B cell (primary cell): Measurements from ENCODE around the gene XRCC4. TPM values are rescaled to one million over a fixed set of nuclear protein-coding genes. Genes with fewer than 3 reads are reported as not detected.

ENCODE experiments used
- ATAC-seq: fragments of 200-7000 bp; cut with Tn5 transposase; one replicate; pipeline ENCODE4 v1.10.0; 2021; ENCODE audit warnings: low read depth, mild to moderate bottlenecking, moderate number of reproducible peaks, moderate library complexity
- CTCF ChIA-PET: fragments of 350-600 bp; sonication (Branson Sonifier 250); formaldehyde crosslinking; loops from one replicate; lab custom pipeline; 2021; ENCODE audit warnings: antibody characterized with exemption, inconsistent platforms; lab: Charles Lee
- POLR2A ChIA-PET: fragments of 350-600 bp; sonication (Branson Sonifier 250); formaldehyde crosslinking; loops from one replicate; lab custom pipeline; 2021; ENCODE audit warnings: antibody characterized with exemption; lab: Charles Lee
- DNase-seq: peaks from one replicate; pipeline ENCODE4 v3.0.0; 2013
- H2AFZ ChIP-seq: 2 replicates; pipeline ENCODE4 v1.6.1; 2012; ENCODE audit warnings: mild to moderate bottlenecking, low read depth, low read length; ENCODE audit not compliant: insufficient read depth, poor library complexity, severe bottlenecking
- H3K27ac ChIP-seq, 2 donors: 1 replicate in 1 of 2; 2 replicates in 1 of 2; pipeline ENCODE4 v1.5.1; 2012 to 2013; ENCODE audit warnings: low read length in 2 of 2, mild to moderate bottlenecking in 2 of 2, moderate library complexity in 1 of 2
- H3K27me3 ChIP-seq, 4 experiments: fragments of 200-600 bp in 1 of 4; sonication (generic) in 1 of 4; replicated peaks in 1 of 4; 1 replicate in 2 of 4; 2 replicates in 2 of 4; pipeline versions ENCODE4 v1.6.1 to v1.7.0; 2013 to 2016; ENCODE audit warnings: low read length in 3 of 4, mild to moderate bottlenecking in 2 of 4, mixed read lengths in 1 of 4, moderate library complexity in 1 of 4; ENCODE audit not compliant: insufficient read depth in 4 of 4, control insufficient read depth in 3 of 4; ENCODE audit errors: control extremely low read depth in 1 of 4
- H3K36me3 ChIP-seq, 2 experiments: replicated peaks in 1 of 2; 1 replicate in 1 of 2; 2 replicates in 1 of 2; pipeline versions ENCODE4 v1.6.1 to v1.7.1; 2013; ENCODE audit warnings: low read length in 1 of 2; ENCODE audit not compliant: insufficient read depth in 2 of 2, control insufficient read depth in 1 of 2; ENCODE audit errors: control extremely low read depth in 1 of 2, extremely low read depth in 1 of 2
- H3K4me1 ChIP-seq, 2 donors: fragments of 200-600 bp in 1 of 2; sonication (generic) in 1 of 2; 1 replicate in 1 of 2; 2 replicates in 1 of 2; pipeline versions ENCODE4 v1.5.1 to v1.6.1; 2013 to 2017; ENCODE audit warnings: low read length in 2 of 2; ENCODE audit not compliant: control insufficient read depth in 2 of 2, insufficient read depth in 2 of 2
- H3K4me2 ChIP-seq: replicated peaks from 2 replicates; pipeline ENCODE3; 2012; ENCODE audit warnings: mild to moderate bottlenecking, low read depth, low read length; ENCODE audit not compliant: poor library complexity, severe bottlenecking
- H3K4me3 ChIP-seq, 5 experiments: fragments of 200-600 bp in 1 of 5; sonication (generic) in 1 of 5; 1 replicate in 3 of 5; 2 replicates in 2 of 5; pipeline versions ENCODE4 v1.5.1 to v1.7.0; 2011 to 2016; ENCODE audit warnings: low read length in 4 of 5, mild to moderate bottlenecking in 4 of 5, low read depth in 2 of 5, control low read depth in 1 of 5, moderate library complexity in 1 of 5; ENCODE audit not compliant: insufficient read depth in 1 of 5; ENCODE audit errors: control extremely low read depth in 1 of 5, extremely low read depth in 1 of 5
- H3K79me2 ChIP-seq: fragments of 200-600 bp; sonication (generic); one replicate; pipeline ENCODE4 v1.6.0; 2016; ENCODE audit warnings: low read length; ENCODE audit not compliant: control insufficient read depth, insufficient read depth
- H3K9ac ChIP-seq: fragments of 200-600 bp; sonication (generic); 2 replicates; pipeline ENCODE4 v1.6.1; 2017; ENCODE audit warnings: mild to moderate bottlenecking, low read length, moderate library complexity
- H3K9me3 ChIP-seq, 3 donors: one replicate each; pipeline versions ENCODE4 v1.6.1 to v1.7.1; 2013; ENCODE audit warnings: low read length in 2 of 3; ENCODE audit not compliant: control insufficient read depth in 2 of 3, insufficient read depth in 1 of 3; ENCODE audit errors: control extremely low read depth in 1 of 3
- H4K20me1 ChIP-seq: 2 replicates; pipeline ENCODE4 v1.6.0; 2012; ENCODE audit warnings: mild to moderate bottlenecking, low read length; ENCODE audit not compliant: insufficient read depth, control insufficient read depth, poor library complexity, severe bottlenecking
- H3K27ac Mint-ChIP-seq: one replicate; pipeline ENCODE4 v1.8.0; 2021; ENCODE audit warnings: mixed read lengths
- H3K27me3 Mint-ChIP-seq: one replicate; pipeline ENCODE4 v1.8.0; 2021; ENCODE audit warnings: mixed read lengths
- H3K4me1 Mint-ChIP-seq: one replicate; pipeline ENCODE4 v1.8.0; 2021; ENCODE audit warnings: mixed read lengths
- H3K4me3 Mint-ChIP-seq: one replicate; pipeline ENCODE4 v1.8.0; 2021; ENCODE audit warnings: mixed read lengths
- H3K9me3 Mint-ChIP-seq: one replicate; pipeline ENCODE4 v1.8.0; 2022; ENCODE audit warnings: mixed read lengths; ENCODE audit not compliant: insufficient read depth
- CTCF ChIP-seq: fragments of 200-600 bp; IDR thresholded peaks from one replicate; pipeline ENCODE4 v1.8.0; 2022; ENCODE audit warnings: antibody characterized with exemption, mild to moderate bottlenecking
- EZH2 ChIP-seq: IDR thresholded peaks from 2 replicates; pipeline ENCODE4 v1.6.1; 2012; ENCODE audit warnings: borderline replicate concordance, low read depth, mild to moderate bottlenecking, moderate library complexity, low read length; ENCODE audit not compliant: insufficient read depth, poor library complexity, severe bottlenecking
- WGBS: methylation state at CpG from one replicate; pipeline ENCODE4 v1.1.5; 2013; ENCODE audit warnings: missing lambda C conversion rate; ENCODE audit not compliant: insufficient coverage; 5-methylcytosine and 5-hydroxymethylcytosine counted together
- intact Hi-C: fragments of 100-400 bp; cut with micrococcal nuclease; formaldehyde crosslinking; loops from one replicate; pipeline ENCODE4 v1.10.0; 2022
- polyA plus RNA-seq: library from polyadenylated mRNA; depleted of rRNA; stranded (reverse); fragments of >200 nt; gene quantifications from 2 replicates; pipeline ENCODE4 v1.2.3, GENCODE V29; 2012
- total RNA-seq, 2 donors: library from RNA; stranded (reverse); fragments of 120-200 nt in 1 of 2; gene quantifications; 1 replicate in 1 of 2; 2 replicates in 1 of 2; pipeline versions ENCODE4 v1.2.3 to v1.2.4, GENCODE V29; 2013 to 2022

XRCC4 gene
- total and polyA plus RNA-seq, 2 donors (not counting 1 experiment from before 2014, with no cell fraction given): 1.3 to 7.7 TPM

GRCh38 chr5:83306572-83307241 is 229.4 kb downstream of the XRCC4 start:
- Mint-ChIP-seq H3K27ac (no peak overlapping the region), H3K4me3 (no peak overlapping the region), H3K9me3 (no peaks in the 10 kb centered on the region), H3K4me1 (peaks cover 8% of the 10 kb centered on the region), H3K27me3 (no peaks in the 10 kb centered on the region)
- Histone ChIP-seq H3K4me3 (no peak overlapping the region), H3K4me1 (no peaks in the 10 kb centered on the region), H3K9me3 (peaks cover 0 to 7% (median 0%) of the 10 kb centered on the region in 3 donors), H3K9ac (no peak overlapping the region), H3K36me3 (no peaks in the 10 kb centered on the region), H3K27me3 (no peaks in the 10 kb centered on the region), H3K27ac (no peak overlapping the region), H2AFZ (no peak overlapping the region), H3K79me2 (no peaks in the 10 kb centered on the region), H3K4me2 (no peak overlapping the region), H4K20me1 (no peaks in the 10 kb centered on the region)
- POLR2A ChIA-PET: no interaction called here
- CTCF ChIA-PET: no interaction called here
- intact Hi-C loops: no loop called here
- no peak for TF ChIP-seq EZH2
- no peak for TF ChIP-seq CTCF
- ATAC-seq (peak; percentile 39), DNase-seq (peak; percentile 5)
- 42% methylated on average over 2 of the region's 3 CpGs for WGBS

- Histone ChIP-seq H3K27me3 (no peaks in the 10 kb centered on the region), H4K20me1 (no peaks in the 10 kb centered on the region), H3K27ac (no peak overlapping the region), H3K79me2 (no peaks in the 10 kb centered on the region), H3K4me3 (no peak overlapping the region), H3K9me3 (peaks cover 0 to 6% (median 5%) of the 10 kb centered on the region in 3 donors), H3K4me2 (no peak overlapping the region), H3K4me1 (no peaks in the 10 kb centered on the region), H3K36me3 (no peaks in the 10 kb centered on the region), H2AFZ (no peak overlapping the region), H3K9ac (no peak overlapping the region)
- POLR2A ChIA-PET: no interaction called here
- CTCF ChIA-PET: interaction anchor here (0.5 kb wide), 1 partner anchor 690 kb away, joined by 3 read pairs; no protein-coding TSS in a partner anchor
- no peaks in the 10 kb centered on the region for H3K27me3 Mint-ChIP-seq
- 30% methylated on average over 1 of the region's 2 CpGs for WGBS
- no peak for DNase-seq
- TF ChIP-seq CTCF (no peak), EZH2 (no peak)
- no peak overlapping the region for H3K27ac Mint-ChIP-seq
- peaks cover 5% of the 10 kb centered on the region for H3K9me3 Mint-ChIP-seq
- intact Hi-C loops: no loop called here
- no peaks in the 10 kb centered on the region for H3K4me1 Mint-ChIP-seq
- no peak for ATAC-seq
- no peak overlapping the region for H3K4me3 Mint-ChIP-seq
Measured at GRCh38 chr5:83312663-83313062, 235.3 kb downstream of the XRCC4 start.
